ENCODE data around the gene ZNF507. TPM values are rescaled to one million over a fixed set of nuclear protein-coding genes. Genes with fewer than 3 reads are reported as not detected.

ZNF507 gene
- total and polyA plus RNA-seq, 2 donors from 2014 or later, result 3.4 to 23.5 TPM

DNA sequence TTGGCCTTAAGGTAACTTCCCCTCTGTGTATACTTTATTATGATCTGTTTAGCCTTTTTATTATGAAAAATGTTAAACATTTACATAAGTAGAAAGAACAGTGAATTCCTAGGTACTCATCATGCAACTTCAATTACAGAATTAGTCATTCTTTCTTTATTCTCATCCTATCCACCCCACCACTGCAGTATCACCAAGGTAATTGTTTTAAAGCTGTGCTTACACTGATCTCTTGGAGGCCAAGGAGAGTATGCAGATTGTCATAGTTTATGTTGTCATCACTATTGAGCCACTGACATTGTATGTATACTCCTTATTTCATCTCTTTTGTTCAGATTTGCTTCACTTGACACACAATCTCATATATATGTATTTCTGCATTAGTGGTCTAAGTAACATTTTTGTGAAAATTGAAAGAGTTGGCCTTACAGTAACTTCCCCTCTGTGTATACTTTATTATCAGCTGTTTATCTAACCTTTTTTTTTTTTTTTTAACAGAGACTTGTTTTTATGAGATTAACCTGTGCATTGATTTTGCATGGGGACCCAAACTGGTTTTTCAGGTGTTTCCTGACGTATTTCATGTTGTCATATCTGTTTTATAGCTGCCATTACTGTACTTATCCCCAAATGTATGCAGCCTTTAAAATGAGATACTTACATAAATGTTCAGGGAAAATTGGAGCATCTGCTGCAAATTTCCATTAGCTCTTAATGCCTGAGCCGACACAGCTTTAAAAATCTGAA, 4.5 kb downstream of the ZNF507 start:
- Histone ChIP-seq H3K9ac (ENCODE audit: low read length in 3 of 3) (no peak overlapping the region), H3K27me3 (ENCODE audit: control insufficient read depth, insufficient read depth, low read length) (no peaks in the 10 kb centered on the region), H3K9me3 (ENCODE audit: control insufficient read depth in 2 of 3, insufficient read depth in 1 of 3, low read length in 3 of 3) (no peaks in the 10 kb centered on the region), H3K27ac (ENCODE audit: low read depth in 2 of 2, low read length in 2 of 2) (no peak overlapping the region), H3K4me3 (ENCODE audit: low read length in 3 of 3) (no peak overlapping the region), H3K36me3 (ENCODE audit: control insufficient read depth in 2 of 3, insufficient read depth in 3 of 3, low read length in 3 of 3) (peaks cover 15 to 24% (median 20%) of the 10 kb centered on the region in 3 donors), H3K4me1 (ENCODE audit: control insufficient read depth in 2 of 3, insufficient read depth in 2 of 3, low read depth in 1 of 3, low read length in 3 of 3) (peaks cover 0 to 12% (median 6%) of the 10 kb centered on the region in 3 donors)
- DNase-seq (no peak), FAIRE-seq (no peak)
- TF ChIP-seq, protein P1, sequence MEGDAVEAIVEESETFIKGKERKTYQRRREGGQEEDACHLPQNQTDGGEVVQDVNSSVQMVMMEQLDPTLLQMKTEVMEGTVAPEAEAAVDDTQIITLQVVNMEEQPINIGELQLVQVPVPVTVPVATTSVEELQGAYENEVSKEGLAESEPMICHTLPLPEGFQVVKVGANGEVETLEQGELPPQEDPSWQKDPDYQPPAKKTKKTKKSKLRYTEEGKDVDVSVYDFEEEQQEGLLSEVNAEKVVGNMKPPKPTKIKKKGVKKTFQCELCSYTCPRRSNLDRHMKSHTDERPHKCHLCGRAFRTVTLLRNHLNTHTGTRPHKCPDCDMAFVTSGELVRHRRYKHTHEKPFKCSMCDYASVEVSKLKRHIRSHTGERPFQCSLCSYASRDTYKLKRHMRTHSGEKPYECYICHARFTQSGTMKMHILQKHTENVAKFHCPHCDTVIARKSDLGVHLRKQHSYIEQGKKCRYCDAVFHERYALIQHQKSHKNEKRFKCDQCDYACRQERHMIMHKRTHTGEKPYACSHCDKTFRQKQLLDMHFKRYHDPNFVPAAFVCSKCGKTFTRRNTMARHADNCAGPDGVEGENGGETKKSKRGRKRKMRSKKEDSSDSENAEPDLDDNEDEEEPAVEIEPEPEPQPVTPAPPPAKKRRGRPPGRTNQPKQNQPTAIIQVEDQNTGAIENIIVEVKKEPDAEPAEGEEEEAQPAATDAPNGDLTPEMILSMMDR (IDR thresholded peaks at IDR 0.05; ENCODE audit: borderline replicate concordance, extremely low read depth, insufficient read depth), result no peak
- intact Hi-C loops (cut with DNase I), result no loop called here

DNA sequence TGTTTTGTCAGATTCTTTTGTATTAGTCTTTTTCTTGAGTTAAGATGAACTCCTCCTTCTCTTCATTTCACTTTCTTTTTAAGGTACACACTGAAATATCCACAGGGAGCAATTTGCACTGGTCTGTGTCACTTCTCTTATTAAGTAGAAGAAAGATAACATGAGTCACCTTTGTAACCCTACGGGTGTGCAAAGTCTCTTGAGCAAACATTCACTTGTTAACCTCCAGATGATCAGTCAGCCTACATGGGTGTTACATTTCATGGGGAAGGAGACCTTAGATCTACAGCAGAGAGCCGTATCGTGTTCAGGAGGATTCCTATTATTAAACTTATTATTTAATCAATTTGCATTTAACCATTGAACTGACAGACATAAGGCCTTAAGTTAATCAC, 5.1 kb downstream of the ZNF507 start:
- FAIRE-seq, result no peak
- TF ChIP-seq, protein P1 (IDR thresholded peaks at IDR 0.05; ENCODE audit: borderline replicate concordance, extremely low read depth, insufficient read depth), result no peak
- DNase-seq, result no peak
- Histone ChIP-seq H3K4me3 (ENCODE audit: low read length in 3 of 3) (no peak overlapping the region), H3K4me1 (ENCODE audit: control insufficient read depth in 2 of 3, insufficient read depth in 2 of 3, low read depth in 1 of 3, low read length in 3 of 3) (peaks cover 0 to 12% (median 6%) of the 10 kb centered on the region in 3 donors), H3K9me3 (ENCODE audit: control insufficient read depth in 2 of 3, insufficient read depth in 1 of 3, low read length in 3 of 3) (no peaks in the 10 kb centered on the region), H3K27ac (ENCODE audit: low read depth in 2 of 2, low read length in 2 of 2) (no peak overlapping the region), H3K9ac (ENCODE audit: low read length in 3 of 3) (no peak overlapping the region), H3K27me3 (ENCODE audit: control insufficient read depth, insufficient read depth, low read length) (no peaks in the 10 kb centered on the region), H3K36me3 (ENCODE audit: control insufficient read depth in 2 of 3, insufficient read depth in 3 of 3, low read length in 3 of 3) (peaks cover 15 to 30% (median 20%) of the 10 kb centered on the region in 3 donors)
- intact Hi-C loops (cut with DNase I), result no loop called here

DNA sequence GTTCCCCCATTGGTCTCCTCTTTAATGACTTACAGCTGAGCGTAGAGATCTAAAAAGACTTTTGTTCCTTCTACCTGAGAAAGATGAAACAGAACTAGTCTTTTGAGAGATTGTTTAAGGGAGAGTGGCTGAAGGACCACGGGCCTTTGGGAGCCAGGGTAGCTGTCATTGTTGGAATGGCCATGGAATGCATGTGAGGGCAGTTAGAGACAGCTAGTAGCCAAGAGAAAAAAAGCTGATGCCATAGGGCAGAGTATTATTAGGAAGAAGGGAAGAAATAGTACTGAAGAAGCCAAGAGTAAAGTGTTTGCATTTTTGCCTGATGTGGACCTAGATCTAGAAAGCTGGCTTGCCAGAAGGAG, 5.6 kb downstream of the ZNF507 start:
- DNase-seq (no peak), FAIRE-seq (no peak)
- Histone ChIP-seq H3K9ac (ENCODE audit: low read length in 3 of 3) (no peak overlapping the region), H3K27ac (ENCODE audit: low read depth in 2 of 2, low read length in 2 of 2) (peak overlapping the region in 1 of 2 donors; percentile 58), H3K4me1 (ENCODE audit: control insufficient read depth in 2 of 3, insufficient read depth in 2 of 3, low read depth in 1 of 3, low read length in 3 of 3) (peaks cover 0 to 12% (median 6%) of the 10 kb centered on the region in 3 donors), H3K9me3 (ENCODE audit: control insufficient read depth in 2 of 3, insufficient read depth in 1 of 3, low read length in 3 of 3) (no peaks in the 10 kb centered on the region), H3K27me3 (ENCODE audit: control insufficient read depth, insufficient read depth, low read length) (no peaks in the 10 kb centered on the region), H3K36me3 (ENCODE audit: control insufficient read depth in 2 of 3, insufficient read depth in 3 of 3, low read length in 3 of 3) (peaks cover 15 to 30% (median 20%) of the 10 kb centered on the region in 3 donors), H3K4me3 (ENCODE audit: low read length in 3 of 3) (no peak overlapping the region)
- TF ChIP-seq, protein P1 (IDR thresholded peaks at IDR 0.05; ENCODE audit: borderline replicate concordance, extremely low read depth, insufficient read depth), result no peak
- intact Hi-C loops (cut with DNase I), result no loop called here

Measured in kidney (tissue), 14 donors.